H9 (cell line): ENCODE results near the gene FBN1. TPM values are rescaled to one million over a fixed set of nuclear protein-coding genes. Genes with fewer than 3 reads are reported as not detected.

ENCODE experiments used
- DNase-seq: peaks from one replicate; pipeline ENCODE4 v3.0.0-alpha.2; 2017
- H2AFZ ChIP-seq: one replicate; pipeline ENCODE4 v1.6.1; 2013; ENCODE audit warnings: mild to moderate bottlenecking, low read length, control low read depth, moderate library complexity
- H2AK5ac ChIP-seq: 2 replicates; pipeline ENCODE4 v1.6.1; 2013; ENCODE audit warnings: low read length, control low read depth, mixed read lengths; ENCODE audit not compliant: insufficient read length
- H2BK120ac ChIP-seq: one replicate; pipeline ENCODE4 v1.6.1; 2013; ENCODE audit warnings: low read depth, mild to moderate bottlenecking, low read length, control low read depth, inconsistent platforms; ENCODE audit not compliant: poor library complexity, severe bottlenecking
- H2BK12ac ChIP-seq: 2 replicates; pipeline ENCODE4 v1.6.1; 2013; ENCODE audit warnings: low read length, control low read depth, mixed read lengths, low read depth; ENCODE audit not compliant: insufficient read length
- H2BK15ac ChIP-seq: 2 replicates; pipeline ENCODE4 v1.6.1; 2013; ENCODE audit warnings: low read depth, low read length, control low read depth
- H2BK20ac ChIP-seq: one replicate; pipeline ENCODE4 v1.6.1; 2013; ENCODE audit warnings: low read depth, mild to moderate bottlenecking, low read length, control low read depth, inconsistent platforms; ENCODE audit not compliant: poor library complexity, severe bottlenecking
- H2BK5ac ChIP-seq: 2 replicates; pipeline ENCODE4 v1.6.1; 2013; ENCODE audit warnings: low read length, control low read depth, mixed read lengths; ENCODE audit not compliant: insufficient read length
- H3K14ac ChIP-seq: 2 replicates; pipeline ENCODE4 v1.6.1; 2013; ENCODE audit warnings: low read length, control low read depth; ENCODE audit not compliant: insufficient read depth
- H3K18ac ChIP-seq: 2 replicates; pipeline ENCODE4 v1.6.1; 2013; ENCODE audit warnings: low read depth, mild to moderate bottlenecking, mixed read lengths, low read length, control low read depth; ENCODE audit not compliant: insufficient read length
- H3K23ac ChIP-seq: 2 replicates; pipeline ENCODE4 v1.6.1; 2013; ENCODE audit warnings: low read length, control low read depth, mixed read lengths, low read depth; ENCODE audit not compliant: insufficient read length
- H3K23me2 ChIP-seq: 2 replicates; pipeline ENCODE4 v1.6.1; 2013; ENCODE audit warnings: low read depth, mild to moderate bottlenecking, mixed read lengths, low read length, control low read depth; ENCODE audit not compliant: insufficient read length, poor library complexity, severe bottlenecking
- H3K27ac ChIP-seq: 2 replicates; pipeline ENCODE4 v1.5.1; 2013; ENCODE audit warnings: low read length, control low read depth, mixed read lengths, low read depth; ENCODE audit not compliant: insufficient read length
- H3K27me3 ChIP-seq: 2 replicates; pipeline ENCODE4 v1.6.1; 2013; ENCODE audit warnings: low read length, control low read depth, inconsistent platforms; ENCODE audit not compliant: insufficient read depth
- H3K4ac ChIP-seq: 2 replicates; pipeline ENCODE4 v1.6.1; 2013; ENCODE audit warnings: low read depth, mild to moderate bottlenecking, control low read depth, inconsistent platforms, low read length, moderate library complexity
- H3K4me1 ChIP-seq: 2 replicates; pipeline ENCODE4 v1.6.1; 2013; ENCODE audit warnings: low read length, control low read depth, inconsistent platforms; ENCODE audit not compliant: insufficient read depth
- H3K4me2 ChIP-seq: 2 replicates; pipeline ENCODE4 v1.6.1; 2013; ENCODE audit warnings: low read length, control low read depth, mixed read lengths; ENCODE audit not compliant: insufficient read length, insufficient read depth
- H3K56ac ChIP-seq: 2 replicates; pipeline ENCODE4 v1.6.1; 2013; ENCODE audit warnings: low read depth, mild to moderate bottlenecking, mixed read lengths, low read length, control low read depth; ENCODE audit not compliant: insufficient read length
- H3K79me1 ChIP-seq: 2 replicates; pipeline ENCODE4 v1.6.1; 2013; ENCODE audit warnings: low read depth, mild to moderate bottlenecking, moderate library complexity, low read length, control low read depth, inconsistent platforms; ENCODE audit not compliant: insufficient read depth, poor library complexity, severe bottlenecking
- H3K79me2 ChIP-seq: 2 replicates; pipeline ENCODE4 v1.6.1; 2013; ENCODE audit warnings: low read length, control low read depth, inconsistent platforms; ENCODE audit not compliant: insufficient read depth
- H3K9ac ChIP-seq: 2 replicates; pipeline ENCODE4 v1.6.1; 2013; ENCODE audit warnings: low read length, control low read depth, mixed read lengths; ENCODE audit not compliant: insufficient read length; ENCODE audit errors: extremely low read depth
- H3K9me3 ChIP-seq: one replicate; pipeline ENCODE4 v1.6.1; 2013; ENCODE audit warnings: low read depth, low read length, inconsistent platforms; ENCODE audit not compliant: control insufficient read depth
- H3T11ph ChIP-seq: one replicate; pipeline ENCODE4 v1.6.1; 2013; ENCODE audit warnings: mild to moderate bottlenecking, low read length, control low read depth, inconsistent platforms
- H4K20me1 ChIP-seq: one replicate; pipeline ENCODE4 v1.6.1; 2013; ENCODE audit not compliant: control insufficient read depth, insufficient read length, insufficient read depth
- H4K5ac ChIP-seq: 2 replicates; pipeline ENCODE4 v1.6.1; 2013; ENCODE audit warnings: low read depth, mild to moderate bottlenecking, mixed read lengths, low read length, control low read depth; ENCODE audit not compliant: insufficient read length
- H4K8ac ChIP-seq: replicated peaks from 2 replicates; pipeline ENCODE4 v1.6.1; 2013; ENCODE audit warnings: low read length, control low read depth, mixed read lengths, low read depth; ENCODE audit not compliant: insufficient read length
- H4K91ac ChIP-seq: 2 replicates; pipeline ENCODE4 v1.6.1; 2013; ENCODE audit warnings: low read depth, mild to moderate bottlenecking, moderate library complexity, mixed read lengths, low read length, control low read depth; ENCODE audit not compliant: insufficient read length
- H3K27ac Mint-ChIP-seq, 3 experiments: 2 replicates in 2 of 3; 3 replicates in 1 of 3; pipeline ENCODE4 v1.8.0; 2020 to 2021; ENCODE audit warnings: mixed read lengths in 3 of 3, mild to moderate bottlenecking in 1 of 3, moderate library complexity in 1 of 3
- H3K27me3 Mint-ChIP-seq: 2 replicates; pipeline ENCODE4 v1.8.0; 2021; ENCODE audit warnings: low read depth, mild to moderate bottlenecking, moderate library complexity, mixed read lengths
- H3K36me3 Mint-ChIP-seq, 3 experiments: 2 replicates in 2 of 3; 3 replicates in 1 of 3; pipeline ENCODE4 v1.8.0; 2020 to 2021; ENCODE audit warnings: low read depth in 3 of 3, mixed read lengths in 3 of 3; ENCODE audit not compliant: insufficient read depth in 1 of 3
- H3K4me1 Mint-ChIP-seq, 2 experiments: 2 replicates each; pipeline ENCODE4 v1.8.0; 2020; ENCODE audit warnings: mixed read lengths in 2 of 2
- H3K4me3 Mint-ChIP-seq, 2 experiments: 2 replicates in 1 of 2; 3 replicates in 1 of 2; pipeline ENCODE4 v1.8.0; 2020 to 2021; ENCODE audit warnings: mild to moderate bottlenecking in 2 of 2, mixed read lengths in 2 of 2, moderate library complexity in 1 of 2
- H3K9me3 Mint-ChIP-seq, 2 experiments: 2 replicates in 1 of 2; 3 replicates in 1 of 2; pipeline ENCODE4 v1.8.0; 2020; ENCODE audit warnings: mild to moderate bottlenecking in 2 of 2, mixed read lengths in 2 of 2, moderate library complexity in 1 of 2
- CTCF ChIP-seq: fragments of 200-600 bp; sonication (generic); conservative IDR thresholded peaks from 3 replicates; pipeline ENCODE4 v1.8.0; 2021; ENCODE audit warnings: antibody characterized with exemption, mild to moderate bottlenecking
- WGBS: extraction: QIAGEN DNeasy Blood & Tissue Kit; methylation state at CpG from one replicate; pipeline ENCODE4 v1.1.7; 2013; ENCODE audit warnings: missing lambda C conversion rate, low lambda C conversion rate, mixed read lengths; ENCODE audit not compliant: insufficient read length; ENCODE audit errors: extremely low coverage; 5-methylcytosine and 5-hydroxymethylcytosine counted together
- total RNA-seq: library from RNA; stranded (reverse); gene quantifications from 2 replicates; pipeline ENCODE4 v1.2.1, GENCODE V29; 2021

Gene FBN1
- total RNA-seq, 1 experiment from 2014 or later, result 3.6 TPM

GRCh38 chr15:48449734-48450133 is 195.8 kb downstream of the FBN1 start:
- Mint-ChIP-seq H3K4me1 (no peaks in the 10 kb centered on the region), H3K27ac (no peak overlapping the region), H3K27me3 (no peaks in the 10 kb centered on the region), H3K36me3 (no peaks in the 10 kb centered on the region), H3K4me3 (no peak overlapping the region), H3K9me3 (no peaks in the 10 kb centered on the region)
- H3K9ac ChIP-seq, result no peak overlapping the region
- H2BK12ac ChIP-seq, result no peak overlapping the region
- no peak overlapping the region for H3K27ac ChIP-seq
- WGBS, result no CpG with 5 or more reads among the region's 3 CpGs
- H2BK120ac ChIP-seq, result no peak overlapping the region
- no peak overlapping the region for H4K8ac ChIP-seq
- no peak overlapping the region for H4K5ac ChIP-seq
- no peaks in the 10 kb centered on the region for H4K20me1 ChIP-seq
- H4K91ac ChIP-seq, result no peak overlapping the region
- no peak overlapping the region for H3K18ac ChIP-seq
- no peak overlapping the region for H3K14ac ChIP-seq
- no peaks in the 10 kb centered on the region for H3K79me1 ChIP-seq
- TF ChIP-seq CTCF, result no peak
- no peak overlapping the region for H3K4ac ChIP-seq
- no peak overlapping the region for H3T11ph ChIP-seq
- H2AFZ ChIP-seq, result no peak overlapping the region
- H3K9me3 ChIP-seq, result no peaks in the 10 kb centered on the region
- H2AK5ac ChIP-seq, result no peak overlapping the region
- DNase-seq, result no peak
- H3K27me3 ChIP-seq, result no peaks in the 10 kb centered on the region
- no peak overlapping the region for H2BK20ac ChIP-seq
- H3K56ac ChIP-seq, result no peak overlapping the region
- H3K23me2 ChIP-seq, result no peaks in the 10 kb centered on the region
- no peak overlapping the region for H3K23ac ChIP-seq
- H3K4me2 ChIP-seq, result no peak overlapping the region
- no peaks in the 10 kb centered on the region for H3K79me2 ChIP-seq
- H3K4me1 ChIP-seq, result no peaks in the 10 kb centered on the region
- no peak overlapping the region for H2BK5ac ChIP-seq
- no peak overlapping the region for H2BK15ac ChIP-seq
